Frontal cortex (tissue), 4 donors: ENCODE results near the gene SLC13A4. TPM values are rescaled to one million over a fixed set of nuclear protein-coding genes. Genes with fewer than 3 reads are reported as not detected.

ENCODE experiments used
- DNase-seq, 2 donors: peaks; one replicate each; pipeline ENCODE4 v3.0.0; 2012; ENCODE audit warnings: low spot score in 2 of 2
- FAIRE-seq: peaks from 2 replicates; lab custom pipeline; 2012; peaks lifted over from hg19 to GRCh38; lab: Jason Lieb, UNC
- total RNA-seq: library from RNA; depleted of rRNA; stranded (reverse); fragments of >200 nt; gene quantifications from one replicate; pipeline ENCODE4 v1.2.3, GENCODE V29; 2014
- donor health status: control.
- donor health status: control.
- donor health status: control.

The SLC13A4 gene
- total RNA-seq, 1 donor from 2014 or later: 12.6 TPM

DNA sequence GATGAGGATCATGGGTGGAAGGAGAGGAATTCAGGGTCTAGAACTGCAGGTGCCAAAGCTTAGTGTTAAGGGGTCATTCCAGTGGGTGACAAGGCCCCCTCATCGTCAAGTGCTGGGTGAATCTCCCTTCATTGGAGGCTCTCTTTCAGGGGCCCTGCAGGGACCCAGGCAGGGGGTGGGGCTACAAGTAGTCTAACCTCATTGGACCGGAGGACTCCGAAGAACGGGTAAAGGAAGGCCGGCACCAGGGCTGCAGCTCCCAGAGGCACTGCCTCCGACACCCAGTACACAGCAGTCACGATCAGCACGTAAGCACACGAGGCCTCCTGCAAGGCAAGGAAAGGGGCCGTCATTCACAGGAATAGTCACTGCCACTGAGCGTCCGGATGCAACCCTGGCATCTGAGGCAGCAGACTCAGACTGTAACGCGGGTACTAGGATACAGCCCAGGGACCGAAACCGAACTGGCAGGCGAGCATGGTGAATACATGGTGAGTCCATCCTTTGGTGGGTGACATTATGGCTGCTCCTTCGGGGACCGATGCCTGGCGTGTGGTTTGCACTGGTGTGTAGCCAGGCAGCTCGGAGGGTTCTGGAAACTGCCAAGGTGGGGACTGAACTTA lies 6.7 kb downstream of the SLC13A4 start:
- FAIRE-seq (no peak), DNase-seq (no peak)

DNA sequence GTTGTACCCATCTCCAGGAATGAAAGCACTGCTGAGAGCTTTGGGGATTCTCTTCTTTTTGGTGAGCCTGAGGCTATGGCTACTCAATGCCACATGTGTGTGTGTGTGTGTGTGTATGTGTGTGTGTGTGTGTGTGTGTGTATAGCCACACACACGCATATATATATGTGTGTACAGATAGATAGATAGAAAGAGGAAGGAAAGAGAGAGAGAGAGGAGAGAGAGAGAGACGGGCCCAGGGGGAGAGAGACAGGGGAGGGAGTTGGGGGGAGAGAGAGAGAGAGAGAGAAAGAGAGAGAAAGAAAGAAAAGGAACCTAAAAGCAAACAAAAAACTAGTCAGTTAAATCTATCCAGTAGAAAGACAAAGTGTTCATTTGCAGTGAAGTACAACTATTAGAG lies 8.3 kb downstream of the SLC13A4 start:
- no peak for FAIRE-seq

GRCh38 chr7:135718794-135719437 lies 9.1 kb downstream of the SLC13A4 start:
- DNase-seq: no peak
- no peak for FAIRE-seq

More for the DNA sequence above, 8.3 kb downstream of the SLC13A4 start:
- DNase-seq: no peak

DNA sequence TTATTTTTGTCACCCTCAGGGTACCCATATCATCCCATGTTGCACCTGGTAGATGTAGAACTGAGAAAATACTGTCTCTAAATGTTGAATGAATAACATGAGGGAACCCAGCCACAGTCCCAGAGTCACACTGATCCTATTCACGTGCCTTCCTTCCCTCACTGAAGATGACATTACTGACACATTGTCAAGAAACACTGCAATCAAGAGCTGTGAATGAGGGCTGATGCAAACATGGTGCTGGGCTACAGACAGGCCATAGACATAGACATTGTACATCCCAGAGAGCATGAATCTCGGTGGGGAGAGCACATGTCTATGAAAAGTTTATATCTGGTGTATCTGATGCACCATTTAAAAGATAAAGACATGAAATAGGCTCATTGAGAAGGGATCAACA lies 9.8 kb downstream of the SLC13A4 start:
- no peak for DNase-seq
- no peak for FAIRE-seq

- no peak for FAIRE-seq
- DNase-seq: no peak
Observed at GRCh38 chr7:135717693-135718092, 10.3 kb downstream of the SLC13A4 start.

DNA sequence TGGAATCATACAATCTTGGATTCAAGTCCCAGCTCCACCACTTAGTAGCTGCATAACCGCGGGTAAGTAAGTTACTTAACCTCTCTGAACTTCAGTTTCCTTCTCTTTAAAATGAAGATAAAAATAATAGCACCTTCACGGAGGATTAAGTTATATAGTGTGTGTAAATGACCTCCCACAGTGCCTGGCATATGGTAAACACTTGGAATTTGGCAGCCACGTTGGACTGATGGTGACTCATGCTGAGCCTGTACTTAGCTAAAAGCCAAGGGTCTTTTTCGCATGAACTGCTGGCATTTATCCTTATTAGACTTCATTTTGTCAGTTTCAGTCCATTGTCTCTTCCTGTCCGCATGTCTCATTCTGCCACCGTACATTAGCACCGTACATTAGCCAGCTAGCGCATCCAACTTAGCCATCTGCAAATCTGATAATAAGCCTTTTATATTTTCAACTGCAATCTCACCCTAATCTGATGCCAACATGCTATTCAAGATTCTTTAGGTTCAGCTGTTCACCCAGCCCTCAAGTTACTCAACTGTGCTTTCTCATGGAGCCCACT lies 11.2 kb downstream of the SLC13A4 start:
- FAIRE-seq (no peak), DNase-seq (no peak)

DNA sequence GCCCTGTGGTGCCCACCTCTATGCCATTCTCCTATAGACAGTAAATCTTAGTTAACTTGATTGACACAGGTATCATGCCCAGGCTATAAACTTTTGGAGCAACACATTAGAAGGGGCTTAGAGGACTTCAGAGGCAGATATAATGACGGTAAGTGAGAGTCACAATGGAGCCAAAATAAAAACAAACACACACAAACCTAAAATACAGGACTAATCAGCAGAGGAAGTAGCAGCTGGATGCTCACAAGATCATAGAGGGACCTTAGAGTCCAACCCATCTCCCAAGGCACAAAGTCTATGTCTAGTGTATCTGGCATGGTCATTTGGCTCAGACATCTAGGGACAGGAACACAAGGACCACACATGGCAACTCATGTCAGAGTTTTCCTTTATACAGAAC lies 12.3 kb downstream of the SLC13A4 start:
- no peak for FAIRE-seq
- DNase-seq: no peak

DNA sequence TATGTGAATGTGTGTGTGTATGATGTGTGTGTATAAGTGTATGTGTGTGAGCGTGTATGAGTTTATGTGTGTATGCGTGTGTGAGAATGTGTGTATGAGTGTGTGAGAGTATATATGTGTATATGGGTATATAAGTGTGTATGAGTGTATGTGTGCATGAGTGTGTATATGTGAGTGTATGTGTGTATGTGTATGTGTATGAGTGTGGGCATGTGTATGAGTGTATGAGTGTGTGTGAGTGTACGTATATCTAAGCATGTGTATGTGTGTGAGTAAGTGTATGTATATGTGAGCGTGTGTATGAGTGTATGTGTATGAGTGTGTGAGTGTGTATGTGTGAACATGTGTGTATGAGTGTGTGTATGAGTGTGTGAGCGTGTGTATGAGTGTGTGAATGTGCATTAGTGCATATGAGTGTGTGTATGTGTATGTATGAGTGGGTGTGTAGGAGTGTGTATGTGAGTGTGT lies 12.9 kb downstream of the SLC13A4 start:
- no peak for DNase-seq

GRCh38 chr7:135714534-135715009 lies 13.4 kb downstream of the SLC13A4 start:
- DNase-seq: no peak
- no peak for FAIRE-seq

More for the DNA sequence above, 12.9 kb downstream of the SLC13A4 start:
- FAIRE-seq: no peak

GRCh38 chr7:135713836-135714470 lies 14.0 kb downstream of the SLC13A4 start:
- FAIRE-seq: no peak
- DNase-seq: no peak

GRCh38 chr7:135712796-135713195 lies 15.2 kb downstream of the SLC13A4 start:
- DNase-seq: no peak
- no peak for FAIRE-seq

DNA sequence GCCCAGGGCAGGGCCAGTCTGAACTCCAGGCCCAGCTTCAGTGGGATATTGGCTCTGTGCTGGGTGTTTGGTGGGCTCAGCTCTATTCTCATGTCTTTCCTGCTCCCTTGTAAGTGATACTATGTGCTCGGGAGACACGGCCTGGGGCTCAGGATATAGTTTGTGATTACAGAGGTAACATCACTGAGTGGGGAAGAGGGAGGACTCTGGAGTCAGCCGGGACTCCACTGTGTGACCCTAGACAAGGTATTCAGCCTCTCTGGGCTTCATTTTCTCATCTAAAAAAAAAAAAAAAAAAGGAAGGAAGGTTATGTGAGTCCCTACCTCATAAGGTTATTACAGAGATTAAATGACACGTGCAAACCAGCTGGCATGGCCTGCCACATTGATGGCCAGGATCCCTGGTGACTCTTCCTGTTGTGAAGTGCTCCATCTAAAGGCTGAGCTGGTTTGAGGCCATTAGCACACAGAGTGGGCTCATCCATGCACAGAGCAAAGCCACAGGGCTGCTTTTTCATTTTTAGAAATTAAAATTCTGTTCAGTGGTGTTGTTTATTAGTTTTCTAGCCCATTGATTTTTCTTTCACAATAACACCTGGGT lies 15.7 kb downstream of the SLC13A4 start:
- FAIRE-seq: no peak
- DNase-seq: no peak

- no peak for FAIRE-seq
- no peak for DNase-seq
Observed at GRCh38 chr7:135711139-135711469, 16.9 kb downstream of the SLC13A4 start.

GRCh38 chr7:135710417-135711138 lies 17.4 kb downstream of the SLC13A4 start:
- FAIRE-seq: no peak
- DNase-seq: no peak

DNA sequence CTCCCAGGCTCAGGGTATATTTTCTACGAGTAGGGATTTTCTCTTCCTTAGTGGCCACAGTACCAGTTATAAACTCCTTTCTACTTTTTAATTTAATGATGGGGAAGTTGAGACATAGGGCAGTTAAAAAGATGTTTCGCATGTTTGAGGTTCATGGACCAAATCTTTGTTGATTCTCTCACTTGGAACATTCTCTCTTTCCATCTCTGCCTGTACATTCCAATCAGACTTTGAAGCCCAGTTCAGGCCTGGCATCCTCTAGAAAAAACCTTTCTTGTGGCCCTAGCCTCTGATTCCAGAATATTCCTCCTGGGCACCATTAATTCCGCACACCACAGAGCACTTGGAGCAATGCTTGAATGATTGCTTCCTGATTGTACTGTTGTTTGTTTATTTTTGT lies 18.5 kb downstream of the SLC13A4 start:
- DNase-seq (no peak), FAIRE-seq (no peak)

GRCh38 chr7:135708041-135708440 lies 19.9 kb downstream of the SLC13A4 start:
- no peak for DNase-seq
- no peak for FAIRE-seq

DNA sequence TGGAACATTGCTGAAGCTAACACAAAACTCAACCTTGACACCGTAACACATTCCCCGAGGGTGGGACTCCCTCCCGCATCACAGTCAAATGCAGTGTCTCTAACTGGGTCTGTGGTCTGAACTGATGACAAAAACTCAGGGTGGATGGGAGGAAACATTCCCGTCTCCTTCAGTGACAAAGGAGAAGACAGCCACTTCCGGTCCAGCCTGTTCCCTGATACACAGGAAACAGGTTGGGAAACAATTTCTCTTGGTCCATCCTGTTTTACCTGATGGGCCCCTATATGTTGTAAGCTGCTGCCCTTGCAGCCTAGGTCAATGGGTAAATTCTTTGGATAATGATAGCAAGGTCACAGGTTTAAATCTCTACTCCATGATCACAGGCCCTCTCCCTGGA lies 20.4 kb downstream of the SLC13A4 start:
- FAIRE-seq (no peak), DNase-seq (no peak)

- FAIRE-seq (no peak), DNase-seq (no peak)
Observed at GRCh38 chr7:135706858-135707569, 21.0 kb downstream of the SLC13A4 start.

- DNase-seq (no peak), FAIRE-seq (no peak)
Observed at GRCh38 chr7:135706038-135706742, 21.8 kb downstream of the SLC13A4 start.
